Activated B cell treated with CpG ODN at 0.5 μM for 24 hours (primary cell): ENCODE measurements around the gene KCNK10. TPM values are rescaled to one million over a fixed set of nuclear protein-coding genes. Genes with fewer than 3 reads are reported as not detected.
A peak's percentile ranks its signal among the peaks of the same experiment; 100 is the strongest.

ENCODE experiments used
- ATAC-seq: fragments of 200-7000 bp; cut with Tn5 transposase; one replicate; pipeline ENCODE4 v1.10.0; 2021; ENCODE audit warnings: low read depth, mild to moderate bottlenecking, moderate library complexity
- CTCF ChIA-PET: fragments of 350-600 bp; sonication (Branson Sonifier 250); formaldehyde crosslinking; loops from one replicate; lab custom pipeline; 2021; ENCODE audit warnings: antibody characterized with exemption; lab: Charles Lee
- POLR2A ChIA-PET: fragments of 350-600 bp; sonication (Branson Sonifier 250); formaldehyde crosslinking; loops from one replicate; lab custom pipeline; 2021; ENCODE audit warnings: antibody characterized with exemption; lab: Charles Lee
- DNase-seq: peaks from one replicate; pipeline ENCODE4 v3.0.0; 2022
- H3K27ac Mint-ChIP-seq: one replicate; pipeline ENCODE4 v1.8.0; 2020; ENCODE audit warnings: mixed read lengths
- H3K27me3 Mint-ChIP-seq: one replicate; pipeline ENCODE4 v1.8.0; 2021; ENCODE audit warnings: mixed read lengths
- H3K36me3 Mint-ChIP-seq: one replicate; pipeline ENCODE4 v1.8.0; 2021; ENCODE audit warnings: low read depth, mixed read lengths
- H3K4me1 Mint-ChIP-seq: one replicate; pipeline ENCODE4 v1.8.0; 2021; ENCODE audit warnings: mixed read lengths
- H3K4me3 Mint-ChIP-seq: one replicate; pipeline ENCODE4 v1.8.0; 2020; ENCODE audit warnings: mild to moderate bottlenecking, mixed read lengths
- H3K9me3 Mint-ChIP-seq: one replicate; pipeline ENCODE4 v1.8.0; 2020; ENCODE audit warnings: mixed read lengths
- intact Hi-C: fragments of 100-400 bp; cut with micrococcal nuclease; formaldehyde crosslinking; loops from one replicate; pipeline ENCODE4 v1.15.1; 2024
- total RNA-seq: library from RNA; stranded (reverse); gene quantifications from 2 replicates; pipeline ENCODE4 v1.2.3, GENCODE V29; 2022
- TF ChIP-seq, protein P1 (sequence below): fragments of 200-600 bp; IDR thresholded peaks from one replicate; pipeline ENCODE4 v1.8.0; 2022; ENCODE audit warnings: antibody characterized with exemption, mild to moderate bottlenecking

KCNK10 gene, protein sequence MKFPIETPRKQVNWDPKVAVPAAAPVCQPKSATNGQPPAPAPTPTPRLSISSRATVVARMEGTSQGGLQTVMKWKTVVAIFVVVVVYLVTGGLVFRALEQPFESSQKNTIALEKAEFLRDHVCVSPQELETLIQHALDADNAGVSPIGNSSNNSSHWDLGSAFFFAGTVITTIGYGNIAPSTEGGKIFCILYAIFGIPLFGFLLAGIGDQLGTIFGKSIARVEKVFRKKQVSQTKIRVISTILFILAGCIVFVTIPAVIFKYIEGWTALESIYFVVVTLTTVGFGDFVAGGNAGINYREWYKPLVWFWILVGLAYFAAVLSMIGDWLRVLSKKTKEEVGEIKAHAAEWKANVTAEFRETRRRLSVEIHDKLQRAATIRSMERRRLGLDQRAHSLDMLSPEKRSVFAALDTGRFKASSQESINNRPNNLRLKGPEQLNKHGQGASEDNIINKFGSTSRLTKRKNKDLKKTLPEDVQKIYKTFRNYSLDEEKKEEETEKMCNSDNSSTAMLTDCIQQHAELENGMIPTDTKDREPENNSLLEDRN
- 0.07 and 0.13 TPM in 2 replicates for total RNA-seq

DNA sequence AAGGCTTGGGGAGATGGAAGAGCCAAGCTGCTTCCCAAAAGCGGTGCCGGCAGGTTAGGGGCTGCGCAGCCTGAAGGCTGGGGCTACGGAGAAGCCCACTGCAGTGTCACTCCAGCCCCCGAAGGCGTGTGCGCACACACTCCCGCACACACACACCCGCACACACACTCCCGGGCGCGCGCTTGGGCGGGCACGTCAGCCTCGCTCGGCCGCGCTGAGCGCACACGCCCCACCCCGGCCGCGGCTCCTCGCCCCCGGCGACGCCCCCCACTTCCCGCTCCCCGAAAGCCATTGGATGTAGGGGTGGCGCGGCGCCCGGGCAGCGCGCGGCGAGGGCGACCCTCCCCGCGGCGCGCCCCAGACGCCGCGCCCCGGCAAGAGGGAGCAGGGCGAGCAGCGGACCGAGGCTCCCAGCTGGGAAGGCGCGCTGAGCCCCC is at the start of gene KCNK10:
Gene KCNK10, minus strand, starts transcription at position 184 of the 437 bp plus-strand sequence. CDS start 471 bp downstream, outside the sequence.
- POLR2A ChIA-PET: interaction anchor here (1.0 kb wide), 1 partner anchor 318 kb away, joined by 4 read pairs; the partner anchor contains the start of gene GPR65
- Mint-ChIP-seq H3K4me3 (peak within 1 kb of the TSS; percentile 85), H3K27ac (no peak within 1 kb of the TSS)

GRCh38 chr14:88369496-88369895 is 46.4 kb upstream of the KCNK10 start:
- DNase-seq (no peak), ATAC-seq (no peak)
- H3K27ac Mint-ChIP-seq: no peak overlapping the region
- intact Hi-C loops: no loop called here
- H3K4me1 Mint-ChIP-seq: no peaks in the 10 kb centered on the region
- no peak overlapping the region for H3K4me3 Mint-ChIP-seq
- CTCF ChIA-PET: no interaction called here
- H3K27me3 Mint-ChIP-seq: peaks cover 35% of the 10 kb centered on the region
- no peaks in the 10 kb centered on the region for H3K9me3 Mint-ChIP-seq
- H3K36me3 Mint-ChIP-seq: no peaks in the 10 kb centered on the region
- POLR2A ChIA-PET: no interaction called here
- TF ChIP-seq, protein P1, sequence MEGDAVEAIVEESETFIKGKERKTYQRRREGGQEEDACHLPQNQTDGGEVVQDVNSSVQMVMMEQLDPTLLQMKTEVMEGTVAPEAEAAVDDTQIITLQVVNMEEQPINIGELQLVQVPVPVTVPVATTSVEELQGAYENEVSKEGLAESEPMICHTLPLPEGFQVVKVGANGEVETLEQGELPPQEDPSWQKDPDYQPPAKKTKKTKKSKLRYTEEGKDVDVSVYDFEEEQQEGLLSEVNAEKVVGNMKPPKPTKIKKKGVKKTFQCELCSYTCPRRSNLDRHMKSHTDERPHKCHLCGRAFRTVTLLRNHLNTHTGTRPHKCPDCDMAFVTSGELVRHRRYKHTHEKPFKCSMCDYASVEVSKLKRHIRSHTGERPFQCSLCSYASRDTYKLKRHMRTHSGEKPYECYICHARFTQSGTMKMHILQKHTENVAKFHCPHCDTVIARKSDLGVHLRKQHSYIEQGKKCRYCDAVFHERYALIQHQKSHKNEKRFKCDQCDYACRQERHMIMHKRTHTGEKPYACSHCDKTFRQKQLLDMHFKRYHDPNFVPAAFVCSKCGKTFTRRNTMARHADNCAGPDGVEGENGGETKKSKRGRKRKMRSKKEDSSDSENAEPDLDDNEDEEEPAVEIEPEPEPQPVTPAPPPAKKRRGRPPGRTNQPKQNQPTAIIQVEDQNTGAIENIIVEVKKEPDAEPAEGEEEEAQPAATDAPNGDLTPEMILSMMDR: no peak

More for the DNA sequence above, at the start of gene KCNK10:
- H3K27me3 Mint-ChIP-seq: peaks cover 43% of the 10 kb centered on the region
- TF ChIP-seq, protein P1: no peak
- CTCF ChIA-PET: no interaction called here
- peaks cover 7% of the 10 kb centered on the region for H3K4me1 Mint-ChIP-seq
- no peaks in the 10 kb centered on the region for H3K9me3 Mint-ChIP-seq
- DNase-seq (no peak), ATAC-seq (peak; percentile 14)
- H3K36me3 Mint-ChIP-seq: no peaks in the 10 kb centered on the region
- intact Hi-C loops: loop anchor here (5.0 kb wide), 3 partner anchors 64 to 239 kb away; partner anchors contain the start of genes SPATA7 and ZC3H14

- intact Hi-C loops: no loop called here
- Mint-ChIP-seq H3K4me1 (no peaks in the 10 kb centered on the region), H3K9me3 (peaks cover 8% of the 10 kb centered on the region), H3K4me3 (no peak overlapping the region), H3K27ac (no peak overlapping the region), H3K27me3 (peaks cover 20% of the 10 kb centered on the region), H3K36me3 (no peaks in the 10 kb centered on the region)
- TF ChIP-seq, protein P1: no peak
- DNase-seq (no peak), ATAC-seq (no peak)
- POLR2A ChIA-PET: no interaction called here
- CTCF ChIA-PET: no interaction called here
These were observed 41.8 kb upstream of the KCNK10 start for GRCh38 chr14:88364710-88365413.

DNA sequence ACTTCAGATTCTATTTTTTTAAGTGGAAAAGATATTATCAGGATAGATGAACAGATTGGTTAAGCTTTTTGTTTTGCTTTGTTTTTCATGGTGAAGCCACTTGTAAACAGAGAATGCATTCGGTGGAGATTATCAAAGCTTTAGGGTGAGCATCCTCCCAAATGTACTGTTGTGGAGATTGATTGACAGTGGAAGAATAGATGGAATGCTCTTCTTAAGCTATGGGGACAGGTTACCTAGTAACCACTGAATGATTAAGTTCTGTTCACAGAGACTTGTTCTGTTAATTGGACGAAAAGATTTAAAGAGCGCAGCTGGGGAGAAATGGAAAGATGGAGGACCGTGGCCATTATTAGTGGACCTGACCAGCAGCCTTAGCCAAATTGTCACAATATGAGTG is 40.6 kb upstream of the KCNK10 start:
- Mint-ChIP-seq H3K4me3 (no peak overlapping the region), H3K9me3 (peaks cover 10% of the 10 kb centered on the region), H3K36me3 (no peaks in the 10 kb centered on the region), H3K27ac (no peak overlapping the region), H3K27me3 (peaks cover 11% of the 10 kb centered on the region), H3K4me1 (no peaks in the 10 kb centered on the region)
- DNase-seq (no peak), ATAC-seq (no peak)
- TF ChIP-seq, protein P1: no peak
- ChIA-PET CTCF (no interaction called here), POLR2A (no interaction called here)
- intact Hi-C loops: no loop called here

GRCh38 chr14:88359500-88359899 is 36.4 kb upstream of the KCNK10 start:
- Mint-ChIP-seq H3K27me3 (peaks cover 12% of the 10 kb centered on the region), H3K4me1 (no peaks in the 10 kb centered on the region), H3K9me3 (peaks cover 10% of the 10 kb centered on the region), H3K36me3 (no peaks in the 10 kb centered on the region), H3K27ac (no peak overlapping the region), H3K4me3 (no peak overlapping the region)
- ChIA-PET POLR2A (no interaction called here), CTCF (no interaction called here)
- no peak for ATAC-seq
- no peak for DNase-seq
- TF ChIP-seq, protein P1: no peak
- intact Hi-C loops: no loop called here
